ENCODE measurements around the gene SLC6A6.

DNA sequence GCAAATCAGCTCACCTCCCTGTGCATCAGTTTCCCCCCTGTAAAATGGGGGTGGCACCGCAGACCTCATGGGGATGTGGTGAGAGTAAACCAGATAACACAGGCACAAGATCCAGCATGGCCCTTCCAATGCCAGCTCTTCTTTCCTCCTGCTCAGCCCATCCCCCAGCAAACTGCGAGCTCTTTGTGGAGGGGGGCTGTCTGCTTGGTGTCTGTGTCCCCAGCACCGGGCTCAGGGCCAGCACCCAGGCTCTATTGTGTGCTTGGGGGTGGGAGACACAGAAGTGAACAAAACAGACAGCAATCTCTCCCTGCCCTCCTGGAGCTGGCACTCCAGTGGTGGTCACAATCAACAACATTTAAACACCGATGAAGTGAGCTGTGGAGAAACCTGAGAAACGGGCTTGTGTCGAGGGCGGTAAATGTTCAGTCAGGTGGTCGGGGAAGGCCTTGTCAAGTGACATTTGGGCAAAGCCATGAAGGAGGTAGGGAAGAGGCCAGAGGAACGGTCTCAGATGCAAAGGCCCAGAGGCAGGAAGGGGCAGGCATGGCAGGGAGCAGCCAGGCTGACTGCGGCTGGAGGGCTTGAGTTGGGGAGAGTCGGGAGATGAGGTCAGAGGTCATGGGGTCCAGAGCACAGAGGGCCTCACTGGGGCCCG lies 109.3 kb downstream of the SLC6A6 start:
- no peak for TF ChIP-seq EZH2 (IDR thresholded peaks at IDR 0.05; ENCODE audit: borderline replicate concordance, low read depth, low read length, severe bottlenecking)
- TF ChIP-seq, protein P1, sequence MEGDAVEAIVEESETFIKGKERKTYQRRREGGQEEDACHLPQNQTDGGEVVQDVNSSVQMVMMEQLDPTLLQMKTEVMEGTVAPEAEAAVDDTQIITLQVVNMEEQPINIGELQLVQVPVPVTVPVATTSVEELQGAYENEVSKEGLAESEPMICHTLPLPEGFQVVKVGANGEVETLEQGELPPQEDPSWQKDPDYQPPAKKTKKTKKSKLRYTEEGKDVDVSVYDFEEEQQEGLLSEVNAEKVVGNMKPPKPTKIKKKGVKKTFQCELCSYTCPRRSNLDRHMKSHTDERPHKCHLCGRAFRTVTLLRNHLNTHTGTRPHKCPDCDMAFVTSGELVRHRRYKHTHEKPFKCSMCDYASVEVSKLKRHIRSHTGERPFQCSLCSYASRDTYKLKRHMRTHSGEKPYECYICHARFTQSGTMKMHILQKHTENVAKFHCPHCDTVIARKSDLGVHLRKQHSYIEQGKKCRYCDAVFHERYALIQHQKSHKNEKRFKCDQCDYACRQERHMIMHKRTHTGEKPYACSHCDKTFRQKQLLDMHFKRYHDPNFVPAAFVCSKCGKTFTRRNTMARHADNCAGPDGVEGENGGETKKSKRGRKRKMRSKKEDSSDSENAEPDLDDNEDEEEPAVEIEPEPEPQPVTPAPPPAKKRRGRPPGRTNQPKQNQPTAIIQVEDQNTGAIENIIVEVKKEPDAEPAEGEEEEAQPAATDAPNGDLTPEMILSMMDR (IDR thresholded peaks at IDR 0.05; ENCODE audit: borderline replicate concordance, extremely low read depth, low read length, poor library complexity, severe bottlenecking) = no peak
